Adipose tissue (tissue), 3 donors: ENCODE results near the gene CALCB. TPM values are rescaled to one million over a fixed set of nuclear protein-coding genes. Genes with fewer than 3 reads are reported as not detected.

Source experiments
- H3K27ac ChIP-seq: one replicate; pipeline ENCODE4 v1.5.1; 2013; ENCODE audit warnings: low read depth, low read length
- WGBS, 3 donors: extraction: QIAGEN DNeasy Blood & Tissue Kit; methylation state at CpG; one replicate each; pipeline ENCODE4 v1.1.7; 2013; 5-methylcytosine and 5-hydroxymethylcytosine counted together
- polyA plus RNA-seq, 3 donors: library from polyadenylated mRNA; stranded (reverse); fragments of 200-250 nt; gene quantifications; one replicate each; pipeline ENCODE4 v1.2.3, GENCODE V29; 2013
- donor health status: healthy with polysubstance abuse.
- donor health status: Bipolar disorder and iron deficiency.
- donor health status: healthy.

CALCB gene
- polyA plus RNA-seq, 3 donors: 0.04 to 0.89 TPM; not detected in 1

- 90 to 94% (median 93%) methylated on average over 32 of the region's 32 CpGs for WGBS, 3 donors
- H3K27ac ChIP-seq: no peak overlapping the region
Observed at GRCh38 chr11:15071556-15072255, 1.7 kb upstream of the CALCB start.

GRCh38 chr11:15072551-15073143 lies 746 bp upstream of the CALCB start:
- 59 to 80% (median 78%) methylated on average over 23 of the region's 23 CpGs for WGBS, 3 donors
- no peak overlapping the region for H3K27ac ChIP-seq

- 1 to 4% (median 4%) methylated on average over 29 to 33 of the region's 33 CpGs for WGBS, 3 donors
- H3K27ac ChIP-seq: no peak overlapping the region
Observed at GRCh38 chr11:15074206-15075161, 1.1 kb downstream of the CALCB start.

GRCh38 chr11:15075162-15075526 lies 1.8 kb downstream of the CALCB start:
- WGBS, 3 donors: 38 to 41% (median 38%) methylated on average over 4 of the region's 4 CpGs
- H3K27ac ChIP-seq: no peak overlapping the region

- no peak overlapping the region for H3K27ac ChIP-seq
Observed at GRCh38 chr11:15091175-15091574, 17.8 kb downstream of the CALCB start.

- WGBS, 3 donors: 84 to 93% (median 86%) methylated on average over 1 of the region's 1 CpG
Observed at GRCh38 chr11:15091625-15092024, 18.2 kb downstream of the CALCB start.

GRCh38 chr11:15093432-15093831 lies 20.0 kb downstream of the CALCB start:
- no peak overlapping the region for H3K27ac ChIP-seq
- WGBS, 3 donors: 65 to 83% (median 66%) methylated on average over 2 of the region's 2 CpGs

More at GRCh38 chr11:15091625-15092024, 18.2 kb downstream of the CALCB start:
- H3K27ac ChIP-seq: no peak overlapping the region

- WGBS, 3 donors: 93 to 96% (median 96%) methylated on average over 2 of the region's 2 CpGs
- H3K27ac ChIP-seq: no peak overlapping the region
Observed at GRCh38 chr11:15095736-15096228, 22.4 kb downstream of the CALCB start.

- WGBS, 3 donors: 87 to 90% (median 90%) methylated on average over 3 of the region's 3 CpGs
- no peak overlapping the region for H3K27ac ChIP-seq
Observed at GRCh38 chr11:15097411-15097810, 24.0 kb downstream of the CALCB start.

- H3K27ac ChIP-seq: no peak overlapping the region
Observed at GRCh38 chr11:15099267-15099666, 25.9 kb downstream of the CALCB start.

- no peak overlapping the region for H3K27ac ChIP-seq
- WGBS, 3 donors: 25 to 27% (median 25%) methylated on average over 8 of the region's 8 CpGs
Observed at GRCh38 chr11:15101072-15101709, 27.8 kb downstream of the CALCB start.

GRCh38 chr11:15104166-15104565 lies 30.8 kb downstream of the CALCB start:
- 95 to 96% (median 95%) methylated on average over 2 of the region's 2 CpGs for WGBS, 3 donors
- H3K27ac ChIP-seq: no peak overlapping the region

- H3K27ac ChIP-seq: no peak overlapping the region
- WGBS, 3 donors: 75 to 94% (median 85%) methylated on average over 8 of the region's 8 CpGs
Observed at GRCh38 chr11:15106201-15106965, 33.0 kb downstream of the CALCB start.

GRCh38 chr11:15107730-15108515 lies 34.5 kb downstream of the CALCB start:
- H3K27ac ChIP-seq: no peak overlapping the region

GRCh38 chr11:15108592-15109130 lies 35.3 kb downstream of the CALCB start:
- 44 to 88% (median 74%) methylated on average over 2 of the region's 2 CpGs for WGBS, 3 donors
- no peak overlapping the region for H3K27ac ChIP-seq

More at GRCh38 chr11:15107730-15108515, 34.5 kb downstream of the CALCB start:
- whole genome bisulfite sequencing, 3 donors: 63 to 69% (median 66%) methylated on average over 4 of the region's 4 CpGs

GRCh38 chr11:15109602-15110001 lies 36.2 kb downstream of the CALCB start:
- WGBS, 3 donors: 73 to 85% (median 81%) methylated on average over 2 of the region's 2 CpGs
- H3K27ac ChIP-seq: no peak overlapping the region

GRCh38 chr11:15111215-15111614 lies 37.8 kb downstream of the CALCB start:
- no peak overlapping the region for H3K27ac ChIP-seq
- 90 to 97% (median 96%) methylated on average over 3 of the region's 3 CpGs for WGBS, 3 donors
